ENCODE measurements around the gene REL.

The REL gene

DNA sequence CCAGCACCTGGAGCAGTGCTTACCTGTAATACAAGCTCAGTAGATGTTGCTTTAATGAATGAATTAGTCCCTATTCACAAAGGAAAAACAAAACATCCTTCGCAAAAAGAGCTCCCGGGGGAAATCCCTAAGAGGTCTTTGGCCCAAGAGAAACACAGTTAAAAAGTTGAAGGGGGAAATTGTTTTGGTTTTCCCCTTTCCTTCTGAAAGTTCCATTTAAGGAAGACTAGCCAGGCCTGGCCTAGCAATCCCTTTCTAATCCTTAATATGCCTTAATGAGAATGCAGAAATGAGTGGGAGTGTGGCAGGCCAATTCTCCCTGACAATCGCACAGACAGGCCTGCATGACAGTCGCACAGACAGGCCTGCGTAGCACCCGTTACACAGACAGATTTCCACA is 33.5 kb upstream of the REL start:
- TF ChIP-seq, protein P1, sequence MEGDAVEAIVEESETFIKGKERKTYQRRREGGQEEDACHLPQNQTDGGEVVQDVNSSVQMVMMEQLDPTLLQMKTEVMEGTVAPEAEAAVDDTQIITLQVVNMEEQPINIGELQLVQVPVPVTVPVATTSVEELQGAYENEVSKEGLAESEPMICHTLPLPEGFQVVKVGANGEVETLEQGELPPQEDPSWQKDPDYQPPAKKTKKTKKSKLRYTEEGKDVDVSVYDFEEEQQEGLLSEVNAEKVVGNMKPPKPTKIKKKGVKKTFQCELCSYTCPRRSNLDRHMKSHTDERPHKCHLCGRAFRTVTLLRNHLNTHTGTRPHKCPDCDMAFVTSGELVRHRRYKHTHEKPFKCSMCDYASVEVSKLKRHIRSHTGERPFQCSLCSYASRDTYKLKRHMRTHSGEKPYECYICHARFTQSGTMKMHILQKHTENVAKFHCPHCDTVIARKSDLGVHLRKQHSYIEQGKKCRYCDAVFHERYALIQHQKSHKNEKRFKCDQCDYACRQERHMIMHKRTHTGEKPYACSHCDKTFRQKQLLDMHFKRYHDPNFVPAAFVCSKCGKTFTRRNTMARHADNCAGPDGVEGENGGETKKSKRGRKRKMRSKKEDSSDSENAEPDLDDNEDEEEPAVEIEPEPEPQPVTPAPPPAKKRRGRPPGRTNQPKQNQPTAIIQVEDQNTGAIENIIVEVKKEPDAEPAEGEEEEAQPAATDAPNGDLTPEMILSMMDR (IDR thresholded peaks at IDR 0.05; ENCODE audit: insufficient read depth, low read length, missing control alignments) = no peak
- CTCF ChIA-PET = no interaction called here
- DNase-seq (ENCODE audit: low read depth, low spot score) = no peak
- H3K4me3 ChIP-seq (ENCODE audit: low read depth, low read length) = no peak overlapping the region
- POLR2A ChIA-PET = no interaction called here

DNA sequence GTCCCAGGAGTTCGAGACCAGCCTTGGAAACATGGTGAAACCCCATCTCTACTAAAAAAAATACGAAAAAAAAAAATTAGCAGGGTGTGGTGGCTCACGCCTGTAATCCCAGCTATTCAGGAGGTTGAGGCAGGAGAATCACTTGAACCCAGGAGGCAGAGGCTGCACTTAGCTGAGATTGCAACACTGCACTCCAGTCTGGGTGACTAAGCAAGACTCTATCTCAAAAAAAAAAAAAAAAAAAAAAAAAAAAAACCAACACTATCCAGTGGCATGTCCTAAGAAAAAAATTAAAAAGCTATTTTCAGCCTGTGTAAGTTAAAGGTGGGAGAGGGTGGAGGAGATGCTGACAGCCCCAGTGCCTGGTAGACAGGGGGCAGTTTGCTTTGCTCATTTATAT is 32.2 kb upstream of the REL start:
- DNase-seq (ENCODE audit: low read depth, low spot score) = no peak
- POLR2A ChIA-PET = no interaction called here
- CTCF ChIA-PET = no interaction called here
- TF ChIP-seq, protein P1 (IDR thresholded peaks at IDR 0.05; ENCODE audit: insufficient read depth, low read length, missing control alignments) = no peak
- no peak overlapping the region for H3K4me3 ChIP-seq (ENCODE audit: low read depth, low read length)

DNA sequence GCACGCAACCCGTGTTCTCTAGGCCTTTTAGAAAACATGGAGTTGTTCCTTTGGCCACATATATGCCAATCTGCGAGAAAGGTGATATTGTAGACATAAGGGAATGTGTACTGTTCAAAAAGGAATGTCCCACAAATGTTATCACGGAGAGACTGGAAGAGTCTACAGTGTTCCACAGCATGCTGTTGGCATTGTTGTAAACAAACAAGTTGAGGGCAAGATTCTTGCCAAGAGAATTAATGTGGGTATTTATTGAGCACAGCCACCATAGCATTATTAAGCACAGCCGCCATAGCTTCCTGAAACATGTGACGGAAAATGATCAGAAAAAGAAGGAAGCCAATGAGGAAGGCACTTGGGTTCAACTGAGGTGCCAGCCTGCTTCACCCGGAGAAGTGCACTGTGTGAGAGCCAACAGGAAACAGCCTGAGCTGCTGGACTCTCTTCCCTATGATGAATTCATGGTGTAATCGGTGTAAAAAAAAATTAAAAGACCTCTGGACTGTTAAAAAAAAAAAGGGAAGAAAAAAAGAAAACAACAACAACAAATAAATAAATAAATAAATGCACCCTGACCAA is 29.0 kb upstream of the REL start:
- DNase-seq (ENCODE audit: low read depth, low spot score) = no peak
- TF ChIP-seq, protein P1 (IDR thresholded peaks at IDR 0.05; ENCODE audit: insufficient read depth, low read length, missing control alignments) = no peak
- POLR2A ChIA-PET = no interaction called here
- no peak overlapping the region for H3K4me3 ChIP-seq (ENCODE audit: low read depth, low read length)
- CTCF ChIA-PET = no interaction called here

DNA sequence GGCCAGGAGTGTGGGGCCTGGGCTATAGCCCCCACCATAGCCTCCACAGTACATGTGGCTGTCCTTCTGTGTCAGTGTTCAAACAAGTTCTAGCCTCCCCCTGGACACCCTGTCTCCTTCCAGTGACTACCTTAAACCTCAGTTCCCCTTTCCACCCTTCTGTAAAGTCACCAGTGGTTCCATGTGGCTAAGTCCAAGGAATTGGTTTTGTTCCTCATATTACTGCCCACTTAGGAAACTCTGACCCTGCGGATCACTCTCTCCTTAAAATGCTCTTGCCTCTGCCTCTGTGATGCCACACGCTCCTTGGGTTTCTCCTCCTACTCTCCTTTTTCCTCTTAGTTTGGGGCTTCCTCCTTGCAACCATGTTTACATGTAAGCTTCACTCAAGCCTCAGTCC is 27.8 kb upstream of the REL start:
- TF ChIP-seq, protein P1 (IDR thresholded peaks at IDR 0.05; ENCODE audit: insufficient read depth, low read length, missing control alignments) = no peak
- H3K4me3 ChIP-seq (ENCODE audit: low read depth, low read length) = no peak overlapping the region
- POLR2A ChIA-PET = no interaction called here
- DNase-seq (ENCODE audit: low read depth, low spot score) = no peak
- CTCF ChIA-PET = interaction anchor here (1.2 kb wide), 1 partner anchor 145 kb away, joined by 3 read pairs; no protein-coding TSS in a partner anchor

DNA sequence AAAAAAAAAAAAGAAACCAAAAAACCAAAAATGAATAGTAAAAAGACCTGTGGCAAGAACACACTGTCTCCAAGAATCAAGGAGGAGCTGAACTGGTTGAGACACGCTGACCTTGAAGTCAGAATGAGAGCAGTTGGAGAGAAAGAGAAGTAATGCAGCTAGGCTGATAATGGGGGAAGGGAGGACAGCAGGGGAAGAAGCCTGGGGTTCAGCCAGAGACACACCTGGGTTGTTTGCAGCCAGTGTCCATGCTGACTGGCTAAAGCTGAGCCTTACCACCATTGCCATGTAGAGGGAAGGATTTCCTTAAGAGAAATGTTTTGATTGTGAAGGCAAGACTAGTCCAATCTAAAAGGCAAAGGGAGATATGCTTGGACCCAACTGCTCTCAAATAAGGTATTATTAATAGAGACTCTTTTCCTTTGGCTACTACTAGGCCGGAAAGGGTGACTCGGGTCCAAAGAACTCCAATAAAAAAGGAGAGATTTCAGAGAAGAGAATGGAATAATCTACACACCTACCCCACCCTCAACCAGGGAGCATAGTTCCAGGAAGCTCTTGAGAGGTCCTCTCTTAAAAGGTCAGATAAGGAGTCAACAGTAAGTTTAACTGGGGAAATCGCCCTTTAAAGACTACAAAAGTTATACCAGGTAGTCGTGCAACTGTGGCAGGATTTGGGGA is 25.2 kb upstream of the REL start:
- CTCF ChIA-PET = no interaction called here
- DNase-seq (ENCODE audit: low read depth, low spot score) = no peak
- POLR2A ChIA-PET = no interaction called here
- TF ChIP-seq, protein P1 (IDR thresholded peaks at IDR 0.05; ENCODE audit: insufficient read depth, low read length, missing control alignments) = no peak
- no peak overlapping the region for H3K4me3 ChIP-seq (ENCODE audit: low read depth, low read length)

DNA sequence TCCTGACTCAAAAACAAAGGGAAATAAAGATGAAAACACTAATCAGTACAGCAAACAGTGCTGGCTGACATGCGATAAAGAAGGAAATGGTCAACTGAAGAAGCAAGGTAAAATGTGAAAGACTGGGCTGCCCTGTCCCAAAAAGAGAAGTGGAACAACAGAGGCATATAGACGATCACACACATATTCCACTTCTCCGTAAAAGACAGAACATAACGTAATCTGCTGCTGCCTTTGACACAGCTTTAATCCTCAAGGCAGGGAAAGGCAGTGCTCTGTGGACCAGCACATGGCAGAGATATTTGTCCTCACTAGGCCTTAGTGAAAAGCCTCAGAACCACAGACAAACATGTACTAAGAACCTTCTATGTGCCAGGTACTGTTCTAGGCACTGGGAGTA is 24.3 kb upstream of the REL start:
- TF ChIP-seq, protein P1 (IDR thresholded peaks at IDR 0.05; ENCODE audit: insufficient read depth, low read length, missing control alignments) = no peak
- CTCF ChIA-PET = no interaction called here
- no peak for DNase-seq (ENCODE audit: low read depth, low spot score)
- POLR2A ChIA-PET = no interaction called here
- H3K4me3 ChIP-seq (ENCODE audit: low read depth, low read length) = no peak overlapping the region

All from AG04449 (cell line).